T-helper 17 cell (primary cell): ENCODE measurements around the gene CASP2. TPM values are rescaled to one million over a fixed set of nuclear protein-coding genes. Genes with fewer than 3 reads are reported as not detected.
A peak's percentile ranks its signal among the peaks of the same experiment; 100 is the strongest.

Source experiments
- ATAC-seq: fragments of 150-1000 bp; cut with Tn5 transposase; 2 replicates; pipeline ENCODE4 v1.10.0; 2021; ENCODE audit warnings: mild to moderate bottlenecking, moderate library complexity
- DNase-seq, 3 donors: peaks; one replicate each; pipeline versions ENCODE4 v3.0.0 to v3.0.0-alpha.2; 2020 to 2021
- H3K9me3 ChIP-seq: one replicate; pipeline ENCODE4 v1.7.0; 2013; ENCODE audit warnings: low read length, mild to moderate bottlenecking; ENCODE audit not compliant: control insufficient read depth, poor library complexity, severe bottlenecking
- H3K27ac Mint-ChIP-seq: one replicate; pipeline ENCODE4 v1.8.0; 2022; ENCODE audit warnings: mild to moderate bottlenecking, moderate library complexity, mixed read lengths
- H3K27me3 Mint-ChIP-seq: one replicate; pipeline ENCODE4 v1.8.0; 2022; ENCODE audit warnings: mixed read lengths
- H3K36me3 Mint-ChIP-seq: one replicate; pipeline ENCODE4 v1.8.0; 2022; ENCODE audit warnings: low read depth, mixed read lengths
- H3K4me1 Mint-ChIP-seq: one replicate; pipeline ENCODE4 v1.8.0; 2022; ENCODE audit warnings: mild to moderate bottlenecking, mixed read lengths
- H3K4me3 Mint-ChIP-seq: one replicate; pipeline ENCODE4 v1.8.0; 2022; ENCODE audit warnings: mild to moderate bottlenecking, moderate library complexity, mixed read lengths
- total RNA-seq, 4 donors: library from RNA in 2 of 4; stranded (reverse) in 2 of 4; gene quantifications; one replicate each; pipeline ENCODE4 v1.2.3 and lab custom pipeline; 2022 to 2026

CASP2 gene
- total RNA-seq, 2 donors from 2014 or later: 49.3 to 52.5 TPM

GRCh38 chr7:143334244-143334643 is 46.1 kb downstream of the CASP2 start:
- DNase-seq (no peak), ATAC-seq (no peak)
- H3K4me3 Mint-ChIP-seq: no peak overlapping the region
- H3K4me1 Mint-ChIP-seq: peaks cover 7% of the 10 kb centered on the region
- H3K27me3 Mint-ChIP-seq: peaks cover 18% of the 10 kb centered on the region
- peaks cover 2% of the 10 kb centered on the region for H3K36me3 Mint-ChIP-seq
- no peak overlapping the region for H3K27ac Mint-ChIP-seq
- no peaks in the 10 kb centered on the region for H3K9me3 ChIP-seq

GRCh38 chr7:143337216-143337615 is 49.1 kb downstream of the CASP2 start:
- Mint-ChIP-seq H3K36me3 (peaks cover 4% of the 10 kb centered on the region), H3K27me3 (peaks cover 38% of the 10 kb centered on the region), H3K4me3 (no peak overlapping the region), H3K4me1 (peaks cover 7% of the 10 kb centered on the region), H3K27ac (no peak overlapping the region)
- DNase-seq (no peak), ATAC-seq (no peak)
- H3K9me3 ChIP-seq: no peaks in the 10 kb centered on the region

- no peaks in the 10 kb centered on the region for H3K9me3 ChIP-seq
- peaks cover 9% of the 10 kb centered on the region for H3K4me1 Mint-ChIP-seq
- DNase-seq: no peak
- no peak overlapping the region for H3K4me3 Mint-ChIP-seq
- ATAC-seq: no peak
- H3K36me3 Mint-ChIP-seq: peaks cover 4% of the 10 kb centered on the region
- no peak overlapping the region for H3K27ac Mint-ChIP-seq
- peaks cover 25% of the 10 kb centered on the region for H3K27me3 Mint-ChIP-seq
Observed at GRCh38 chr7:143341842-143342241, 53.7 kb downstream of the CASP2 start.

- ATAC-seq (no peak), DNase-seq (no peak)
- Mint-ChIP-seq H3K36me3 (peaks cover 4% of the 10 kb centered on the region), H3K4me1 (peaks cover 6% of the 10 kb centered on the region), H3K4me3 (no peak overlapping the region), H3K27ac (no peak overlapping the region), H3K27me3 (peaks cover 29% of the 10 kb centered on the region)
- no peaks in the 10 kb centered on the region for H3K9me3 ChIP-seq
Observed at GRCh38 chr7:143343596-143343995, 55.4 kb downstream of the CASP2 start.

GRCh38 chr7:143345428-143345900 is 57.3 kb downstream of the CASP2 start:
- peaks cover 11% of the 10 kb centered on the region for H3K4me1 Mint-ChIP-seq
- ATAC-seq (peak; percentile 99), DNase-seq (peak; percentile 46 to 54 (median 49))
- peaks cover 2% of the 10 kb centered on the region for H3K36me3 Mint-ChIP-seq
- H3K27me3 Mint-ChIP-seq: peaks cover 12% of the 10 kb centered on the region
- no peaks in the 10 kb centered on the region for H3K9me3 ChIP-seq
- peak overlapping the region; percentile 87 for H3K4me3 Mint-ChIP-seq
- H3K27ac Mint-ChIP-seq: peak overlapping the region; percentile 86

GRCh38 chr7:143346018-143346417 is 57.9 kb downstream of the CASP2 start:
- no peaks in the 10 kb centered on the region for H3K9me3 ChIP-seq
- Mint-ChIP-seq H3K27ac (no peak overlapping the region), H3K36me3 (peaks cover 2% of the 10 kb centered on the region), H3K27me3 (peaks cover 10% of the 10 kb centered on the region), H3K4me1 (peaks cover 12% of the 10 kb centered on the region), H3K4me3 (peak overlapping the region; percentile 87)
- DNase-seq (no peak), ATAC-seq (no peak)

GRCh38 chr7:143347950-143348349 is 59.8 kb downstream of the CASP2 start:
- peaks cover 2% of the 10 kb centered on the region for H3K36me3 Mint-ChIP-seq
- no peak overlapping the region for H3K27ac Mint-ChIP-seq
- no peak overlapping the region for H3K4me3 Mint-ChIP-seq
- peaks cover 13% of the 10 kb centered on the region for H3K4me1 Mint-ChIP-seq
- ATAC-seq: no peak
- no peaks in the 10 kb centered on the region for H3K9me3 ChIP-seq
- H3K27me3 Mint-ChIP-seq: peaks cover 19% of the 10 kb centered on the region
- DNase-seq: no peak

GRCh38 chr7:143351060-143351459 is 62.9 kb downstream of the CASP2 start:
- DNase-seq (no peak), ATAC-seq (no peak)
- Mint-ChIP-seq H3K27ac (no peak overlapping the region), H3K36me3 (peaks cover 2% of the 10 kb centered on the region), H3K4me1 (peaks cover 13% of the 10 kb centered on the region), H3K27me3 (peaks cover 31% of the 10 kb centered on the region), H3K4me3 (no peak overlapping the region)
- H3K9me3 ChIP-seq: no peaks in the 10 kb centered on the region

GRCh38 chr7:143351574-143351973 is 63.4 kb downstream of the CASP2 start:
- H3K9me3 ChIP-seq: no peaks in the 10 kb centered on the region
- Mint-ChIP-seq H3K4me1 (peaks cover 13% of the 10 kb centered on the region), H3K27ac (no peak overlapping the region), H3K27me3 (peaks cover 31% of the 10 kb centered on the region), H3K36me3 (peaks cover 2% of the 10 kb centered on the region), H3K4me3 (no peak overlapping the region)
- ATAC-seq (no peak), DNase-seq (no peak)

- Mint-ChIP-seq H3K27me3 (peaks cover 30% of the 10 kb centered on the region), H3K4me1 (peaks cover 13% of the 10 kb centered on the region), H3K36me3 (peaks cover 2% of the 10 kb centered on the region), H3K4me3 (no peak overlapping the region), H3K27ac (no peak overlapping the region)
- ATAC-seq: no peak
- no peaks in the 10 kb centered on the region for H3K9me3 ChIP-seq
- no peak for DNase-seq
Observed at GRCh38 chr7:143352531-143353002, 64.4 kb downstream of the CASP2 start.

- DNase-seq: no peak
- ATAC-seq: no peak
- no peak overlapping the region for H3K27ac Mint-ChIP-seq
Observed at GRCh38 chr7:143354376-143354775, 66.2 kb downstream of the CASP2 start.

GRCh38 chr7:143354965-143355364 is 66.8 kb downstream of the CASP2 start:
- H3K9me3 ChIP-seq: no peaks in the 10 kb centered on the region
- DNase-seq: no peak
- peaks cover 13% of the 10 kb centered on the region for H3K4me1 Mint-ChIP-seq
- ATAC-seq: no peak
- H3K27ac Mint-ChIP-seq: peak overlapping the region; percentile 34
- H3K36me3 Mint-ChIP-seq: no peaks in the 10 kb centered on the region
- no peak overlapping the region for H3K4me3 Mint-ChIP-seq
- H3K27me3 Mint-ChIP-seq: peaks cover 26% of the 10 kb centered on the region

More at GRCh38 chr7:143354376-143354775, 66.2 kb downstream of the CASP2 start:
- H3K4me1 Mint-ChIP-seq: peaks cover 16% of the 10 kb centered on the region
- peaks cover 26% of the 10 kb centered on the region for H3K27me3 Mint-ChIP-seq
- H3K4me3 Mint-ChIP-seq: no peak overlapping the region
- peaks cover 2% of the 10 kb centered on the region for H3K36me3 Mint-ChIP-seq
- H3K9me3 ChIP-seq: no peaks in the 10 kb centered on the region

GRCh38 chr7:143355450-143356385 is 67.6 kb downstream of the CASP2 start:
- H3K27ac Mint-ChIP-seq: peak overlapping the region; percentile 34
- DNase-seq: no peak
- H3K9me3 ChIP-seq: no peaks in the 10 kb centered on the region
- peaks cover 3% of the 10 kb centered on the region for H3K36me3 Mint-ChIP-seq
- no peak overlapping the region for H3K4me3 Mint-ChIP-seq
- H3K4me1 Mint-ChIP-seq: peaks cover 16% of the 10 kb centered on the region
- peaks cover 26% of the 10 kb centered on the region for H3K27me3 Mint-ChIP-seq
- no peak for ATAC-seq
